GM10847 (cell line): Measurements from ENCODE around the gene DAAM1.

Experiments
- POLR2A ChIP-seq: IDR thresholded peaks from 2 replicates; pipeline ENCODE4 v1.6.1; 2011; ENCODE audit not compliant: insufficient read length; ENCODE audit errors: extremely low read depth

The DAAM1 gene

DNA sequence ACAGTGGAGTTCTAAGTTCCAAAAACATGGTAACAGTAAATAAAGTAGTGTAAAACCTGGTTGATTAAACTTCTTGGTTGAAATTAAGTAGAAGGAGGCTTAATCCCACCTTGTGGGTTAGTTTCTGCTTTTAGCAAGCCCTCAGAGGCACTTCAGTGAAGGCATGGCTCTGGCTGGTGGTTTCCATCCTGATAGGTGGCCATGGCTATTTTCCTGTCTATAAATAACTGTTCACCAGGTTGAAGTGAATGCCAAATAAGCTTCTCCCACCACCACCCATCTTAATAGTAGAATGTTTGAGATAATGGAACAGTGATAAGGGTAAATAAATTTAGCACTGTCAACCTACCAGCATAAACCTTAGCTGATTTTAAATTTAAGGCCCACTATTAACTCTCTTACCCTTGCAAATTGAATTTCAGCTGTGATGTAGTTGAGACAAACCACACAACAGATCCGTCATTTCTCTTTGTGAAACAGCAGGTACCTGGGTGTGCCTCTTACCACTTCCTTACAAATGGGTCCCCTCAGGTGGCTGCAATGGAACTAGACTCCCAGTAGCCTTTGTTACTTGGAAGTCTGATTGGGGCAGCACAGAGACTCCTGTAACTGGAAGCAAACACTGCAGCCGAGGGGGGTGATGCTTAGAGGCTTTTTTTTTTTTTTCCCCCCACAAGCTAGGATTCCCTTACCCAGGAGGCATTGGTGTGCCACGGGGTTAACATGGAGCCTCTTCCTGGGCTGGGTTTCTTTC, 41.4 kb downstream of the DAAM1 start:
- no peak for TF ChIP-seq POLR2A

DNA sequence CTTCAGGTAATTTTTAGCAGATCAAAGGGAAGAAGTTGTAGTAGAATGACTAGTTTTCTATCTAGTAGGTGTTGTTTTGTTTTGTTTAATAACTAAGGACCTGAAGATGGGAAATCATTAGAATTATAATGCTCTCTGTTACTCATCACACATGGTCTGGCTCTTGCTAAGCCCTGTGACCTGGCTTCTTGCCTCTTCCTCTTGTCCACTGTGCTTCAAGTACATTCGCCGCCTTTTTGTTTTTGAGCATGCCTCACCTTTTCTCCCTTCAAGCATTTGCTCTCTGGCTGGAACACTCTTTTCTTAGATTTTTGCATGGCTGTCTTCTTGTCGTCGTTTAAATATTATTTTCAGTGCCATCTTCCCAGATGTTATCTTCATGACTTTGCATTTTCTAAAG, 47.7 kb downstream of the DAAM1 start:
- no peak for TF ChIP-seq POLR2A

DNA sequence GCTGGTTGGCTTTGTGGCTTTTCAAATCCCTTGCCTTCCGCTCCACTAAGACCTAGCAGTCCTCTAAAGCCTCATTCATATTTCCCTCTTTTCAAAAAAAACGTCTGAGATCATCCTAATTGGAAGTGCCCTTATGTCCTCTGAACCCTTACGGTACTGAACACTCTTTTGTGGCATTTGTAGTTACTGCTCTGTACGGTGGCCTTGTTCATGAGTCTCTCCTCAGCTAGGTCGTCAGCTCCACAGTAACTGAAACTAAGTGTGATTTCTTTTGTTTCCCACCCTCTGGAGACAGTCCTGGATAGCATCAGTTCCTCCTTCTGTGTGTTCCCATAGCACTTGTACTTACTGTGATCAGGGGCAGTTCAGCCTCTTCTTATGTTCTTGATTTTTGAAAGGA, 49.7 kb downstream of the DAAM1 start:
- TF ChIP-seq POLR2A: no peak

DNA sequence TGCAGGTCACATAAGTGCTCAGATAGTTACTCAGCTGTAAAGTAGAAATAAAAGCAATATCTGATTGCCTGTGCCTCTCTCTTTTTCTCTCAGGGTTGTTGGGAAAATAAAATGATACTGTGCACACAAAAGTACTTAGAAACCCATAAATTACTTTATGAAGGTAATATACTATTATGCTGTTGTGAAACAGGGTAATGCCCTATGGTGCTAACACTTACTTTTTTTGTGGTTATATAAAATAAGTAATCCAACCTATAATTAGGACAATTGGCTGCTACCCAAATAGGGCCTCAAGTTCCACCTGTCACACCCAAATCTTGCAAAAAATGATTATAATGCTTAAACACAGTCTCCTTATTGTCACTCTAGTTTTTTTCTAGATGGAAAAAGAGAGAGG, 50.6 kb downstream of the DAAM1 start:
- TF ChIP-seq POLR2A: no peak

DNA sequence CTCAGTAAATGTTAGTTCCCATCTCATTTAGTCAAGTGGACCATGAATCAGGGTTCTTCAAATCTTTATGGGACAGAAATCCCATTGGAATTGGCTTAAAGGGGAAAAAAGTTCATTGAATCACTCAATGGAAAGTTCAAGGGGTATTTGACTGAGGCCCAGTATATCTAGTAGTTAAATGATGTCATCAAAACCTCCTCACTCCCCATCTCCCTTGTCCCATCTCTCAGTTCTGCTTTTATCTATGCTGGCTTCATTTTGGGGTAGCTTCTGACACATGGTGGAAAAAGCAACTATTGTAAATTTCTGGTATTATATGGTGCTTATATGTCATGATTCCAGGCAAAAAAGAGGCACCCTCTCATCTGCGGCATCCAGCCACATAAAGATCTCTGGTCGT, 51.9 kb downstream of the DAAM1 start:
- TF ChIP-seq POLR2A: no peak

DNA sequence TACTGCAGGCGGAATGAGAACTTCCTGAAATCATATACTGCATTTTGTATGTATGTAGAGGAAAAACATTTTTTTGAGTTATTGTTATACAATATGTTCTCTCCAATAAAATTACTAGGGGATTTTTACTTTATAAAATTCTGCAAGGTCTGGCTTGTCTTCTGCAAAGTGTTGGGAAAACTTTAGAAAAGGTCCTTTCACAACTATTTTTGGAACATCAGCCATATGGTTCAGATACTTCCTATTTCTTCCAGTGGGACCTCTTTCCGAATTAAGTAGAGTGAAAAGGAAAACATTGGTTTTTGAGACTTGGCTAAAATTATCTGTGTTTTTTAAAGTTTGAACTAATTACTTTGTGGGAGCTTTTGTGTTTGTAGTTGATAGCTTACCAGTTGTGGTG, 52.7 kb downstream of the DAAM1 start:
- no peak for TF ChIP-seq POLR2A

DNA sequence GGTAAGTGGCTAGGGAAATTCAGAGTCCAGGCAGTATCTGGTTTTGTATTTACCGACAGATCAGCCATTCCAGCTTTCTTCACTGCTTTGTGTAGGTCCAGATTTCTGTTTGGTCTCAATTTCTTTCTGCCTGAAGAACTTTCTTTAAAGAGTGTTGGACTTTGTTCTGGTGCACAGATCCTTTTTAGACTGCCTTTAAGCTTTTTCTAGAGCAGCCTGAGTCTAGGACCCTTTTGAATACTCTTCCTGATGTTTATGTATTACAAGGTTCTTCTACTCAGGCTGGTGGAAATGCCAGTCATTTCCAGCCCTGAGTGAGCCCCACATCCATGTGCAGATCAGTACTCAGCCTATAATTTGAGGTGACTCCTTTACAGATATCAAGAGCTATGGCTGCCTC, 54.7 kb downstream of the DAAM1 start:
- no peak for TF ChIP-seq POLR2A

DNA sequence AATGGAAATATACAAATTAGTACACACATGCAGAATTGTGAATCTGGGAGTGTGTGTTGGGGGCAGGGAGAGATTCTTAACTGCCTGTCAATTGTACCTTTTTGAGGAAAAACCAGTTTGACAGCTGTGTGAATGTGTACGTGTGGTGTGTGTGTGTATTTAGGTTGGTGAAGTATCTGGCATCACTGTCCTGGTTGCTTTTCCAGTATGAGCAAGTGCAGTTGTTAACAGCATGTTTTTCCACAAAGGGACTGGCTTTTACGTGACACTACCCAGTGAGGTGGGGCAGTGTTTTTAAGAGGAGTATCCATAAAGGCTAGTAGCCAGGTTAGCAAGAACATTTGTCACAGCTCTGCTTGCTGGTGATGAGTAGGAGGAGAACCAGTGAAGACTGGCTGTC, 56.1 kb downstream of the DAAM1 start:
- TF ChIP-seq POLR2A: no peak

DNA sequence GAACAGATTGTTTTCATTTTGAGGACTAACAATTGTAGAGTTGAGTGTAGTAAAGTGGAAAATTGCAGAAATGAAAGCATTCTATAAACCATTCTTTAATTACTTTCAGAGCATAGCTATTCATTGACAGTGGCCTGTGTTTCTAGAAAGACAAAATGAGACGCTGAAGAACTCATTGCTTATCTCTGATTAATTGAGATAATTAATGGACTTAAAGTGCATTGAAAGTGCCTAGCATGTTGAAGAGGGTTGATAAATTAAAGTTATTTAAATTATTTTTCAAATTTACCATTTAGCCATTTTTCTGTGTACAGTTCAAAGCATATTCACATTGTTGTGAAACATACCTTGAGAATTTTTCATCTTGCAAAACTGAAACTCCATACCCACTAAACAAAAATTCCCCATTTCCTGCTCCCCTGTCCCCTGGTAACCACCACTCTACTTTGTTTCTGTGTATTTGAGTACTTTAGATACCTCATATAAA, 57.4 kb downstream of the DAAM1 start:
- no peak for TF ChIP-seq POLR2A

DNA sequence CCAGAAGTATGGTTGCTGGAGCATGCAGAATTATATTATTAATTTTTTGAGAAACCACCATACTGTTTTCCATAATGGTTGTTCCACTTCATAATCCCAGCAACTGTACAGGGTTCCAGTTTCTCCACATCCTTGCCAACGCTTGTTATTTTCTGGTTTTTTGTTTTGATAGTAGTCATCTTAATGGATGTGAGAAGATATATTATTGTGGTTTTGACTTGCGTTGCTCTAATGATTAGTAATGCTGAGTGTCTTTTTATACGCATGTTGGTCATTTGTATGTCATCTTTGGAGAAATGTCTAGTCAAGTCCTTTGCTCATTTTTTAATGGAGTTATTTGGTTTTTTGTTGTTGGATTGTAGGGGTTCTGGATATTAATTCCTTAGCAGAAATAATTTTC, 58.1 kb downstream of the DAAM1 start:
- TF ChIP-seq POLR2A: no peak

DNA sequence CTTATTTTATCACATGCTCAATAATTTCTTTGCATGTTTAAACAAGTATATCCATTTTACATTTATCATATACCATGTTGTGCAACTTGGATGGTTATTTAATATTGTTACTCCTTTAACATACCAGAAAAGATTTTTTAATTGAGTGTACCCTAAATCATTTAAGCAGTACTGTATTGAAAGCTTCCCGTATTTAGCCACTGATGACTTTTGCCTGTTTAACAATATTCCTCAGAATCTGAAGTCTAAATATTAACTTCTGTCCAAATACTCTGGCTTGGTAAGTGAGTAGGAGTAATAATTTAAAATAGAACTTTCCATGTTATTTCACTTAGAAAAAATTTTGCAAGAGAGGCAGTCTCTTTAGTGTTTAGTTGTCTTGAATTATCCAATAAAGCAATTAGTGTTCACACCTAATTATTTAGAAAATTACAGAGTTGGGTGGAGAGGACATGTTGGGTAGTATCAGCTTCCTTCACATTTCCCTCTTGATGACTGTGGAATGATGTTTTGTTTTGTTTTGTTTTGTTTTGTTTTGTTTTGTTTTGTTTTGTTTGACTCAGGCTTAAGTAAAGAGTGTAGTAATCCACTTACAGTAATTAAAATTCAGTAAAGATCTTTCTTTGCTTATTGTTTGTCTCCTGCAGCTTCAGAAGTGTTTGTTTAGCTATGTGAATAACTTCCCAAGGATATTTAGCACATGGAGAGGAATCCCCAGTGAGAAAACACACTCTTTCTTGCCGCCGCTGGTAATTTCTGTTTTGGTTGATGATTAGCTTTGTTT, 59.5 kb downstream of the DAAM1 start:
- no peak for TF ChIP-seq POLR2A

DNA sequence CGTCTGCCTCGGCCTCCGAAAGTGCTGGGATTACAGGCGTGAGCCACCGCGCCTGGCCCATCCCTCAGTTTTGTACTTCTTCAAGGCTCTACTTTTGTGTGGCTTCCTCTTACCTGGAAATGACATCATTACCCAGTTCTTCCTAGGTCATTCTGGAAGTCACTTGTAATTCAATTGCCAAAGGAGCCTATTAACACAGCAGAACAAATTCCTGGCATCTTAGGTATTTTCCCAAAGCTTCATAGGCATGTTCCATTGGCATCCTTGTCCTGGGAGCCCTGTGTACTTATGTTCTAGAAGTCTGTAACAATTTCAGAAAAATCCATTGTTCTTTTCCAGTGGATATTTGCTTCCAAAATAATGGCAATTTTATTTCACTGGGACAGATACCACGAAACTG, 60.6 kb downstream of the DAAM1 start:
- no peak for TF ChIP-seq POLR2A

DNA sequence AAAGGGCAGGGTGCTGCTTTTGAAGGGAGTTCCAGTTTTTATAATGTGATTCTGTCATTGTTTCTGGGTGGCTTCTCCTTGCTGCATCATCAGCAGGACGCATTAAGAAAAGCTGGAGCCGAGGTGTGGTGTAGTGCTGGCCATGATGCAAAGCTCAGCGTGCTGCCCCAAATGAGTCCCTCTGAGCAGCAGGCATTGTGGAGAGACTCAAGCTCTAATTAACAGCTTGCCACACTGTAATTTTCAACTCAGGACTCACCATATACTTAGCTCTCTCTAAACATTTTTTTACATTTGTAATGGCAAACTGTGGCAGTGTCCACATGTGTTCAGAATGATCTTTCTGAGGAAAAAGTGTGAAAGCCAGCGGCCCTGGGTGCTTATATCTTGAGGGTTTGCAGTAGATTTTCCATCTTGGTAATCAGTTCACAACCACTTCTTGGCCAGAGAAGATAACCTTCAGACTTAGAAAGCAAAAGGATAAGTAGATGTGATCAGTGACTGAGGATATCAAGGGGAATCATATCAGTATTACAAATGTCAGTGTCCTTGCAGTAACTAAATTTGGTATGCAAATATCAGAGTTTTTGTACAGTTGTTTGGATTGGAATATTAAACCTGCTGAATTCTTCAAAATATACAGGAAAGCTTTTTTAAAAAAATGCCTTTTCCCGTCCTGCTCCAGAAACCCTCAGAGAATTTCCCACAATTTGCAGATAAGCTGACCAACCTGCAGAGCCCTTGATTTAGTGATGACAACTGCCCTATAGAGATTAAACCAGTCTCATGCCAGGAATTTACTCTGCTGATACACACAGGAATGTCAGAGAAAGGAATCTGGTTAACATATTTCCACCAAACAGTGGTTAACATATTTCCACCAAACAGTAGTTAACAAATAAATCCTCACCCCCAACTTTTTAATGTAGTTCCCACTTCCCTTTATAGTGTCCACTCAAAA, 63.6 kb downstream of the DAAM1 start:
- TF ChIP-seq POLR2A: no peak

DNA sequence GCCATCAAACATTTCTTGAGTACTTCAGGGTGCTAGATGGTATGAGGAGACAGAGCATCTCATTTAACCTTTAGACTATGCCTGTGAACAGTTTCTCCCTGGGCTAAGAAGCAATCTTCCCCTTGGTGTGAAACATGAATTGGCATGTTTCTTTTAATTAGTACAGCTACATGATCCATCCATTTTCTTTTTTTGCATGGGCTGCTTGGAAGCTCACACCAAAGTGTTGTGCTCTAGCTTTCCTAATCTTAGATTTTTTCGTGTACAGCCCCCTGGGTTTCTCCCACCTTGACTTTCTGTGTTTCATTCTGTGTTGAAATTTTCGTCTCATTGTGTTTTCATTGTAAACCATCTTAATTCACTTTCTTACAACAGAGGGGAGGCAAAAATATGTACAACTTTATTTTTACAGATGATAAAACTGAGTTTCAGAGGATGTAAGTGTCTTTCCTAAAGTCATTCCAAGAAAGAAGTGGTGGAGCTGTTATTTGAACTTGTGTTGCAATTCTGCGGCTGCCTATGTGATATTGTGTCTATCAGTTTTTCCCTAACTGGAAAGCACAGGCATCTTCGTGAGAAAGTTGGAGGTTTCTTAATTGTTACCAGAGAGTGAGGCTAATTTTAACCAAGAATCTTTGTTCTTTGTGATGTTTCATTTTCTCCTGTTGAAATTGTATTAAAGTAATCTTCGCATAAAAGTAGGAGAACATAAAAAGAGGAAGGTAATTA, 64.5 kb downstream of the DAAM1 start:
- TF ChIP-seq POLR2A: no peak

DNA sequence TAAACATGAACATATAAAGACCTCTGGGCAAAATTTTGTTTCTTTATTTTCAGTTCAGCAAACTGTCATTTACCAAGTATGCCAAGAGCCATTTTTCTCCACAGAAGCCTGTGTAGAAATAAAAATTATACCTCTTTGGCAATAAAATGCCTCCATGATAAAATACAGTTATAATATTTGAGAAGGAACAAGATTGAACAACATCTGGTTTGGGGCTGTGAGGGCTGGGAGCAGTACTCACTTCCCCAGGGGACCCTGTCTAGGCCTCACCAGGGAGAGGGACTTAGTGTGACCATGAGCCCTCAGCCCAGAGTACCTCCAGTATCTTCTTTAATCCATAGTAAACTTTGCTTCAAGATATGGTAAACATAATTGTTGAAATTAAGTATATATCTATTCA, 65.1 kb downstream of the DAAM1 start:
- no peak for TF ChIP-seq POLR2A
